Epithelial cell of esophagus (primary cell): ENCODE data around the gene PUM2.

Source experiments
- DNase-seq: peaks from one replicate; pipeline ENCODE4 v3.0.0; 2010; ENCODE audit warnings: low read depth
- H3K4me3 ChIP-seq: 2 replicates; pipeline ENCODE4 v1.5.1; 2011; ENCODE audit warnings: mild to moderate bottlenecking, low read length, control low read depth
- TF ChIP-seq, protein P1 (sequence below): IDR thresholded peaks from 2 replicates; pipeline ENCODE4 v1.5.1; 2011; ENCODE audit warnings: low read depth, mild to moderate bottlenecking, low read length, control low read depth, inconsistent platforms; ENCODE audit not compliant: insufficient read depth; ENCODE audit errors: missing control alignments

Gene PUM2

DNA sequence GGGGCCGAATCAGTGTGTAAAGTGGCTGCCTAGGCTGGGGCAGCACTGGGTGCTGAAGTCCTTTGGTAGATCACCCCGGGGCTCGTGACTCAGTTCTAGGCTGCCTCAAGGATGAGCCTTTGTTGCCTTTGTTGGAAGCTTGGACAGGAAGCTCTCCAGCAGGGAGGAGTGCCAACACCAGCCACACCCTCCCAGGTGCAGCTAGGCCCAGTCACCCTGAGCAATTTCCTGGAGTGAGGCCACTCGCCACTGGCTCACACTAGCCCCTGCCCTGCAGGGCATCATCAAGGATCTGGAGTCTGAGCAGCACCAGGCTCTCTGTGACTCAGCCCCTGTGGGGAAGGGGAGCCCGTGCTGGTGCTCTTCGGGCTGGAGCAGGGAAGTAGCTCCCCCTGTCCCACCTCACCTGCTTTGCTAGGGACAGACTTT is 119.0 kb downstream of the PUM2 start:
- TF ChIP-seq, protein P1, sequence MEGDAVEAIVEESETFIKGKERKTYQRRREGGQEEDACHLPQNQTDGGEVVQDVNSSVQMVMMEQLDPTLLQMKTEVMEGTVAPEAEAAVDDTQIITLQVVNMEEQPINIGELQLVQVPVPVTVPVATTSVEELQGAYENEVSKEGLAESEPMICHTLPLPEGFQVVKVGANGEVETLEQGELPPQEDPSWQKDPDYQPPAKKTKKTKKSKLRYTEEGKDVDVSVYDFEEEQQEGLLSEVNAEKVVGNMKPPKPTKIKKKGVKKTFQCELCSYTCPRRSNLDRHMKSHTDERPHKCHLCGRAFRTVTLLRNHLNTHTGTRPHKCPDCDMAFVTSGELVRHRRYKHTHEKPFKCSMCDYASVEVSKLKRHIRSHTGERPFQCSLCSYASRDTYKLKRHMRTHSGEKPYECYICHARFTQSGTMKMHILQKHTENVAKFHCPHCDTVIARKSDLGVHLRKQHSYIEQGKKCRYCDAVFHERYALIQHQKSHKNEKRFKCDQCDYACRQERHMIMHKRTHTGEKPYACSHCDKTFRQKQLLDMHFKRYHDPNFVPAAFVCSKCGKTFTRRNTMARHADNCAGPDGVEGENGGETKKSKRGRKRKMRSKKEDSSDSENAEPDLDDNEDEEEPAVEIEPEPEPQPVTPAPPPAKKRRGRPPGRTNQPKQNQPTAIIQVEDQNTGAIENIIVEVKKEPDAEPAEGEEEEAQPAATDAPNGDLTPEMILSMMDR: no peak
- peak; percentile 99 for DNase-seq
- no peak overlapping the region for H3K4me3 ChIP-seq

DNA sequence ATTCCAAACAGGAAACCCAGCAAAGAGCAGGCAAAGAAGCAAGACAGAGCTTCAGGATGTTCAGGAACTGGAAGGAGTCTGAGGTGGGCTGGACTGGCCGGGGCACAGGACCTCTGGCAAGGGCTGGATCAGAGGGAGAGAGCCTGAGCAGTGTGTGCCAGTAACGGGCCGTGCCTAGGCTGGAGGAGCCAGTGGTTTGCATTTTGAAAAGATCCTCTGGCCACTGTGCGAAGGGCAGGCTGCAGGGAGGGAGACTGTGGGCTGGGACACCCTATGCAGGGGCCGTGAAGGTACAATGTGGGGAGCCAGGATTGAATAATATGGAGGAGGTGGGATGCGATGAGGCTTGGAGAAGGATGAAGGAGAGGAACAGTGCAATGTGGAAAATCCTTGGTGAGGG is 119.5 kb downstream of the PUM2 start:
- TF ChIP-seq, protein P1: no peak
- no peak for DNase-seq
- H3K4me3 ChIP-seq: no peak overlapping the region

DNA sequence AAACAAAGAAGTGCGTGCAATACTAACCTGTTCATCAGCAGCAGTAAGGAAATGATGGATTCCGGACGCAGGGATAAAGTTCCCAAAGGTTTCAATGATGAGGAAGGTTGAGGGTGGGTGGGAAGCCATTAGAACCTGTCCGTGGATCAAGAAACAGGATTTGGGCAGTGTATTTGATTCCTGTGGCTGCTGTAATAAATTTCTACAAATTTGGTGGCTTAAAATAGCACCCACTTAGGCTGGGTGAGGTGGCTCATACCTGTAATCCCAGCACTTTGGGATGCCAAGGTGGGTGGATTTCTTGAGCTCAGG is 120.6 kb downstream of the PUM2 start:
- TF ChIP-seq, protein P1: no peak
- H3K4me3 ChIP-seq: no peak overlapping the region
- DNase-seq: no peak

DNA sequence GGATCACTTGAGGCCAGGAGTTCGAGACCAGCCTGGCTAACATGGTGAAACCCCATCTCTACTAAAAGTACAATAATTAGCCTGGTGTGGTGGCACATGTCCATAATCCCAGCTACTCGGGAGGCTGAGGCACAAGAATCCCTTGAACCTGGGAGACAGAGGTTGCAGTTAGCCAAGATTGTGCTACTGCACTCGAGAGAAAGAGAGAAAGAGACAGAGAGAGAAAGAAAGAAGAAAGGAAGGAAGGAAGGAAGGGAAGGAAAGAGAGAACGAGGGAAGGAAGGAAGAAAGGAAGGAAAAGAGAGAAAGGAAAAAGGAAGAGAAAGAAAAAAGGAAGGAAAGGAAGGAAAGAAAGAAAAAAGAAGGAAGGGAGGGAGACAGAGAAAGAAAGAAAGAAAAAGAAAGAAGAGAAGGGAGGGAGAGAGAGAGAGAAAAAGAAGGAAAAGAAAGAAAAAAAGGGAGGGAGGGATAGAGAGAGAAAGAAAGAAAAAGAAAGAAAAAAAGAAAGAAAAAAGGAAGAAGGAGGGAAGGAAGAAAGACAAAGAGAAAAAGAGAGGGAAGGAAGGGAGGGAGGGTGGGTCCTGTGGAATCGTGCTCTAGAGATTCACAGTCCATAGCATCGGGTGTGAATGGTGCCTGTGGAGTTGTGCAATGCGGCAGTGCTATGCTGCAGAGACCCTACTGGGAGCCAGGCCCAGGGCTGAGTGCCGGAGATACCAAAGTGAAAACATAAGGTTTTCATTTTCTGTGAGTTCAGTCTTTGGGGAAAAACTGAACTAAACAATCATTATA is 121.1 kb downstream of the PUM2 start:
- no peak overlapping the region for H3K4me3 ChIP-seq
- TF ChIP-seq, protein P1: no peak

DNA sequence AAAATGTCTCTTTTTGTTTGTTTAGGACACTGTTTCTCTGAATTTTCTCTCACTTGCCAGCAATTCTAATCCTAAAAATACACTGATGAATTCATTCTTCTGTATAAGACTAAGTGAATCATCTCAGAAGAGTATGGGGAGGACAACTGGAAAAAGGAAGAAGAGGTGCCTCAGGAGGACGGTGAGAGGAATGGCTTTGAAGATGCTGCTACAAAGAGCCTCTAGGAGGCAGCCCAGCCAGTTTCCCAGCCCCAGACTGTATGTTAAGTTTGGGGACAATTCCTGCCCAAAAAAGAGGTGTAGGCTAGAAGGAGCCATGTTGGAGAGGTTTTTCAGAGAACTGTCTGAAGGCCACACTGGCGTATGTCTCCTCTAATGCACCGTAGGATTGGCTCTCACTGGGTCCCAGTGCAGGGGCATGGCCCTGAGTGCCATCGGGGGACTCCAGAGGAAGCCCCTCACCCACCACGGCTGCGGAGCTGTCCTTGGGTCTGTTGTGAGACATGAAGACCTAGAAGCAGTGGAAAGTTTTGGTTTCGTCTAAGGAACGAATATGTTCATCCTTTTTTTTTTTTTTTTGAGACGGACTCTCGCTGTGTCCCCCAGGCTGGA is 122.6 kb downstream of the PUM2 start:
- no peak for DNase-seq
- H3K4me3 ChIP-seq: no peak overlapping the region
- TF ChIP-seq, protein P1: no peak

More for the DNA sequence above, 121.1 kb downstream of the PUM2 start:
- DNase-seq: no peak

DNA sequence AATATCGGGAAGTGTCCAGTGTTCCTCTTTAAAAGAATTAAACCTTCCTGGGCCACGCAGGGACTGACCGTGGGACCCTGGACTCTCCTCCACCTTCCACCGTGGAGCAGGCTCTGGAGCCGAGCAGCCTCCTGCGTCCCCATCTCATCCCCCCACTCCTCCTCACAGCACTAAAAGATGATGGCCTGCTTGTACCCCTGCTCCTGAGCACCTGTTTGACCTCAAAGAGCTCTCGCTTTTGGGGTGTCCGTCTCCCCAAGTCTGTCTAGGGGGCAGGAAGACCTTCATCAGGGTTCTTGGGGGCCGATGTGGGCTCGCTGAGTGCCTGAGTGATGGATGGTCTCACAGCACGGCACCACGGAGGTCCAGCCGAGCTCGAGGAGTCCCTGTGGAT is 124.5 kb downstream of the PUM2 start:
- no peak for DNase-seq
- H3K4me3 ChIP-seq: no peak overlapping the region
- TF ChIP-seq, protein P1: no peak
